ENCODE results near the gene VAMP7.
"Not testable (repeated sequence)": the region's sequence is repeated elsewhere in the genome, so short reads cannot be mapped to it uniquely, and the experiment has no call there.

Gene VAMP7

GRCh38 chrX:155983326-155983725 lies 102.2 kb downstream of the VAMP7 start:
- Histone ChIP-seq H3K27ac (ENCODE audit: low read depth, low read length) (no peak overlapping the region), H2AFZ (ENCODE audit: low read depth, low read length, severe bottlenecking) (no peak overlapping the region)
- TF ChIP-seq EZH2phosphoT487 (conservative IDR thresholded peaks at IDR 0.05; ENCODE audit: low read length) (no peak), CTCF (IDR thresholded peaks at IDR 0.05; ENCODE audit: insufficient read depth, low read length, poor library complexity, severe bottlenecking) (no peak)

GRCh38 chrX:155985208-155985607 lies 104.1 kb downstream of the VAMP7 start:
- no peak overlapping the region for H3K27ac ChIP-seq (ENCODE audit: low read depth, low read length)
- no peaks in the 10 kb centered on the region for H3K9me2 ChIP-seq (replicated peaks; ENCODE audit: insufficient read depth, low read length)
- TF ChIP-seq CTCF (IDR thresholded peaks at IDR 0.05; ENCODE audit: insufficient read depth, low read length, poor library complexity, severe bottlenecking) = no peak
- no peak for TF ChIP-seq EZH2phosphoT487 (conservative IDR thresholded peaks at IDR 0.05; ENCODE audit: low read length)
- H3K9ac ChIP-seq (ENCODE audit: low read length) = no peak overlapping the region
- H3K79me2 ChIP-seq (ENCODE audit: insufficient read depth, low read length) = no peaks in the 10 kb centered on the region
- no peaks in the 10 kb centered on the region for H3K36me3 ChIP-seq (ENCODE audit: low read length)
- H4K20me1 ChIP-seq (ENCODE audit: low read depth, low read length) = no peaks in the 10 kb centered on the region
- no peak overlapping the region for H2AFZ ChIP-seq (ENCODE audit: low read depth, low read length, severe bottlenecking)
- H3K4me3 ChIP-seq (ENCODE audit: insufficient read depth, low read length, poor library complexity, severe bottlenecking) = no peak overlapping the region
- H3K27me3 ChIP-seq (ENCODE audit: low read length) = no peaks in the 10 kb centered on the region
- H3F3A ChIP-seq (ENCODE audit: insufficient read depth) = no peaks in the 10 kb centered on the region
- no peaks in the 10 kb centered on the region for H3K9me3 ChIP-seq (ENCODE audit: insufficient read depth, low read length)
- H3K4me2 ChIP-seq (ENCODE audit: low read depth, low read length, poor library complexity, severe bottlenecking) = no peak overlapping the region

More at GRCh38 chrX:155983326-155983725, 102.2 kb downstream of the VAMP7 start:
- no peaks in the 10 kb centered on the region for H3K36me3 ChIP-seq (ENCODE audit: low read length)
- H3K27me3 ChIP-seq (ENCODE audit: low read length) = no peaks in the 10 kb centered on the region
- H3K4me3 ChIP-seq (ENCODE audit: insufficient read depth, low read length, poor library complexity, severe bottlenecking) = no peak overlapping the region
- no peak overlapping the region for H3K9ac ChIP-seq (ENCODE audit: low read length)
- H3K79me2 ChIP-seq (ENCODE audit: insufficient read depth, low read length) = no peaks in the 10 kb centered on the region
- no peaks in the 10 kb centered on the region for H3K9me3 ChIP-seq (ENCODE audit: insufficient read depth, low read length)
- no peaks in the 10 kb centered on the region for H3K9me2 ChIP-seq (replicated peaks; ENCODE audit: insufficient read depth, low read length)
- no peaks in the 10 kb centered on the region for H3F3A ChIP-seq (ENCODE audit: insufficient read depth)
- no peak overlapping the region for H3K4me2 ChIP-seq (ENCODE audit: low read depth, low read length, poor library complexity, severe bottlenecking)
- no peaks in the 10 kb centered on the region for H4K20me1 ChIP-seq (ENCODE audit: low read depth, low read length)

GRCh38 chrX:155986995-155987394 lies 105.8 kb downstream of the VAMP7 start:
- not testable (repeated sequence) for H2AFZ ChIP-seq (ENCODE audit: low read depth, low read length, severe bottlenecking); H3F3A ChIP-seq (ENCODE audit: insufficient read depth); H3K36me3 ChIP-seq (ENCODE audit: low read length); H3K9me2 ChIP-seq (replicated peaks; ENCODE audit: insufficient read depth, low read length); H4K20me1 ChIP-seq (ENCODE audit: low read depth, low read length); H3K9me3 ChIP-seq (ENCODE audit: insufficient read depth, low read length); H3K79me2 ChIP-seq (ENCODE audit: insufficient read depth, low read length); H3K9ac ChIP-seq (ENCODE audit: low read length); H3K27me3 ChIP-seq (ENCODE audit: low read length); H3K27ac ChIP-seq (ENCODE audit: low read depth, low read length); H3K4me3 ChIP-seq (ENCODE audit: insufficient read depth, low read length, poor library complexity, severe bottlenecking); H3K4me2 ChIP-seq (ENCODE audit: low read depth, low read length, poor library complexity, severe bottlenecking)

GRCh38 chrX:155988859-155989258 lies 107.7 kb downstream of the VAMP7 start:
- Histone ChIP-seq H3K4me2 (ENCODE audit: low read depth, low read length, poor library complexity, severe bottlenecking) (no peak overlapping the region), H3K4me3 (ENCODE audit: insufficient read depth, low read length, poor library complexity, severe bottlenecking) (no peak overlapping the region), H2AFZ (ENCODE audit: low read depth, low read length, severe bottlenecking) (no peak overlapping the region), H3K79me2 (ENCODE audit: insufficient read depth, low read length) (no peaks in the 10 kb centered on the region), H3K9ac (ENCODE audit: low read length) (no peak overlapping the region), H3K36me3 (ENCODE audit: low read length) (no peaks in the 10 kb centered on the region), H3K27me3 (ENCODE audit: low read length) (no peaks in the 10 kb centered on the region), H3K27ac (ENCODE audit: low read depth, low read length) (no peak overlapping the region), H3F3A (ENCODE audit: insufficient read depth) (no peaks in the 10 kb centered on the region), H4K20me1 (ENCODE audit: low read depth, low read length) (no peaks in the 10 kb centered on the region), H3K9me2 (replicated peaks; ENCODE audit: insufficient read depth, low read length) (no peaks in the 10 kb centered on the region), H3K9me3 (ENCODE audit: insufficient read depth, low read length) (no peaks in the 10 kb centered on the region)
- TF ChIP-seq EZH2phosphoT487 (conservative IDR thresholded peaks at IDR 0.05; ENCODE audit: low read length) (no peak), CTCF (IDR thresholded peaks at IDR 0.05; ENCODE audit: insufficient read depth, low read length, poor library complexity, severe bottlenecking) (no peak)

All from SU-DHL-6 (cell line).